H1 (cell line): Measurements from ENCODE around the gene ZHX3. TPM values are rescaled to one million over a fixed set of nuclear protein-coding genes. Genes with fewer than 3 reads are reported as not detected.

ENCODE experiments used
- CTCF ChIA-PET: fragments of 300-600 bp; sonication (Branson Sonifier 250); formaldehyde crosslinking; loops from one replicate; lab custom pipeline; 2021; ENCODE audit not compliant: partially characterized antibody; lab: Charles Lee
- POLR2A ChIA-PET: fragments of 300-600 bp; sonication (Branson Sonifier 250); formaldehyde crosslinking; loops from one replicate; lab custom pipeline; 2021; ENCODE audit warnings: inconsistent platforms; ENCODE audit not compliant: partially characterized antibody; lab: Charles Lee
- DNase-seq, 2 experiments: peaks; one replicate each; pipeline versions ENCODE4 v3.0.0 to v3.0.0-alpha.2; 2010 to 2022; ENCODE audit warnings: low spot score in 2 of 2, low read depth in 1 of 2, mixed read lengths in 1 of 2
- FAIRE-seq: peaks from 2 replicates; lab custom pipeline; 2011; peaks lifted over from hg19 to GRCh38; lab: Jason Lieb, UNC
- H2AFZ ChIP-seq: 2 replicates; pipeline ENCODE4 v1.8.1; 2012; ENCODE audit warnings: low read length, inconsistent platforms
- H2AK5ac ChIP-seq: 2 replicates; pipeline ENCODE4 v1.6.1; 2013; ENCODE audit warnings: low read depth, low read length
- H2BK120ac ChIP-seq: replicated peaks from 2 replicates; pipeline ENCODE3; 2013; ENCODE audit warnings: low read depth, low read length, inconsistent platforms
- H2BK12ac ChIP-seq: 2 replicates; pipeline ENCODE4 v1.6.1; 2013; ENCODE audit warnings: low read depth, low read length
- H2BK15ac ChIP-seq: 2 replicates; pipeline ENCODE4 v1.6.1; 2013; ENCODE audit warnings: low read length
- H2BK20ac ChIP-seq: 2 replicates; pipeline ENCODE4 v1.6.1; 2013; ENCODE audit warnings: low read length
- H2BK5ac ChIP-seq: 2 replicates; pipeline ENCODE4 v1.6.1; 2013; ENCODE audit warnings: low read depth, low read length
- H3K14ac ChIP-seq: 2 replicates; pipeline ENCODE4 v1.6.1; 2013; ENCODE audit warnings: inconsistent platforms; ENCODE audit not compliant: insufficient read length
- H3K18ac ChIP-seq: 2 replicates; pipeline ENCODE4 v1.6.1; 2013; ENCODE audit warnings: low read length; ENCODE audit errors: extremely low read depth
- H3K23ac ChIP-seq: 2 replicates; pipeline ENCODE4 v1.6.1; 2013; ENCODE audit warnings: inconsistent platforms; ENCODE audit not compliant: insufficient read length
- H3K23me2 ChIP-seq: 2 replicates; pipeline ENCODE4 v1.6.1; 2013; ENCODE audit warnings: low read depth, low read length
- H3K27ac ChIP-seq: 2 replicates; pipeline ENCODE4 v1.6.1; 2011; ENCODE audit warnings: low read depth, low read length, inconsistent platforms
- H3K27me3 ChIP-seq, 4 experiments: replicated peaks in 1 of 4; 1 replicate in 1 of 4; 2 replicates in 3 of 4; pipeline versions ENCODE4 v1.6.1 to v1.8.1; 2011 to 2013; ENCODE audit warnings: low read length in 3 of 4, mild to moderate bottlenecking in 3 of 4, inconsistent platforms in 2 of 4, mixed read lengths in 2 of 4, moderate library complexity in 1 of 4; ENCODE audit not compliant: control insufficient read depth in 3 of 4, insufficient read depth in 3 of 4; ENCODE audit errors: extremely low read depth in 1 of 4
- H3K36me3 ChIP-seq, 4 experiments: 2 replicates each; pipeline versions ENCODE4 v1.6.1 to v1.8.1; 2011 to 2013; ENCODE audit warnings: mild to moderate bottlenecking in 4 of 4, low read length in 3 of 4, moderate library complexity in 2 of 4, control low read depth in 1 of 4, inconsistent platforms in 1 of 4; ENCODE audit not compliant: insufficient read depth in 4 of 4, control insufficient read depth in 2 of 4
- H3K4ac ChIP-seq: replicated peaks from 2 replicates; pipeline ENCODE3; 2013; ENCODE audit warnings: low read length, low read depth, mixed read lengths, inconsistent platforms; ENCODE audit not compliant: insufficient read length
- H3K4me1 ChIP-seq, 4 experiments: replicated peaks in 1 of 4; 1 replicate in 1 of 4; 2 replicates in 3 of 4; pipeline versions ENCODE4 v1.6.1 to v1.8.1; 2011 to 2013; ENCODE audit warnings: low read length in 3 of 4, inconsistent platforms in 2 of 4, mixed read lengths in 1 of 4; ENCODE audit not compliant: insufficient read depth in 4 of 4, control insufficient read depth in 3 of 4
- H3K4me2 ChIP-seq, 2 experiments: 2 replicates each; pipeline versions ENCODE4 v1.6.1 to v1.8.1; 2011 to 2013; ENCODE audit warnings: low read depth in 2 of 2, low read length in 2 of 2, control low read depth in 1 of 2, inconsistent platforms in 1 of 2, mild to moderate bottlenecking in 1 of 2; ENCODE audit not compliant: insufficient read depth in 1 of 2
- H3K4me3 ChIP-seq, 4 experiments: fragments of 200-600, 300-600 bp in 1 of 4; sonication (generic), shearing (Covaris generic), sonication (Bioruptor Twin) in 1 of 4; 2 replicates each; pipeline versions ENCODE4 v1.5.1 to v1.8.1; 2011 to 2016; ENCODE audit warnings: low read length in 4 of 4, low read depth in 3 of 4, control low read depth in 2 of 4, inconsistent platforms in 2 of 4, mild to moderate bottlenecking in 2 of 4, mixed read lengths in 1 of 4, moderate library complexity in 1 of 4; ENCODE audit not compliant: insufficient read depth in 2 of 4; ENCODE audit errors: extremely low read depth in 1 of 4
- H3K56ac ChIP-seq: replicated peaks from 2 replicates; pipeline ENCODE3; 2013; ENCODE audit warnings: low read depth, mild to moderate bottlenecking, mixed read lengths, low read length, inconsistent platforms; ENCODE audit not compliant: insufficient read length
- H3K79me1 ChIP-seq: 2 replicates; pipeline ENCODE4 v1.6.1; 2013; ENCODE audit warnings: low read depth, low read length, control low read depth
- H3K79me2 ChIP-seq, 2 experiments: 2 replicates each; pipeline versions ENCODE4 v1.6.1 to v1.8.1; 2012 to 2013; ENCODE audit warnings: low read length in 2 of 2, mild to moderate bottlenecking in 2 of 2, inconsistent platforms in 1 of 2; ENCODE audit not compliant: insufficient read depth in 2 of 2, control insufficient read depth in 1 of 2
- H3K9ac ChIP-seq, 4 experiments: replicated peaks in 1 of 4; 1 replicate in 1 of 4; 2 replicates in 3 of 4; pipeline versions ENCODE4 v1.6.1 to v1.8.1; 2011 to 2013; ENCODE audit warnings: low read depth in 3 of 4, low read length in 3 of 4, control low read depth in 2 of 4, mild to moderate bottlenecking in 2 of 4, moderate library complexity in 2 of 4, inconsistent platforms in 1 of 4; ENCODE audit errors: extremely low read depth in 1 of 4
- H3K9me3 ChIP-seq, 2 experiments: 2 replicates each; pipeline versions ENCODE4 v1.6.1 to v1.8.1; 2012 to 2013; ENCODE audit warnings: mild to moderate bottlenecking in 2 of 2, moderate library complexity in 2 of 2, control low read depth in 1 of 2, inconsistent platforms in 1 of 2, low read depth in 1 of 2, low read length in 1 of 2, mixed read lengths in 1 of 2; ENCODE audit not compliant: insufficient read depth in 2 of 2
- H4K20me1 ChIP-seq, 2 experiments: replicated peaks in 1 of 2; 2 replicates each; pipeline versions ENCODE3 to v1.8.1; 2011 to 2013; ENCODE audit warnings: inconsistent platforms in 2 of 2, low read length in 2 of 2, mild to moderate bottlenecking in 1 of 2; ENCODE audit not compliant: insufficient read depth in 2 of 2, control insufficient read depth in 1 of 2
- H4K5ac ChIP-seq: 2 replicates; pipeline ENCODE4 v1.6.1; 2013; ENCODE audit warnings: low read length, low read depth, mixed read lengths, inconsistent platforms; ENCODE audit not compliant: insufficient read length
- H4K8ac ChIP-seq: 2 replicates; pipeline ENCODE4 v1.8.0; 2013; ENCODE audit warnings: mild to moderate bottlenecking, moderate library complexity, low read length, inconsistent platforms; ENCODE audit not compliant: insufficient read depth; ENCODE audit errors: extremely low read depth
- H4K91ac ChIP-seq: replicated peaks from 2 replicates; pipeline ENCODE3; 2013; ENCODE audit warnings: low read length, mixed read lengths, inconsistent platforms; ENCODE audit not compliant: insufficient read length
- FOSL1 ChIP-seq: IDR thresholded peaks from 2 replicates; pipeline ENCODE4 v1.6.1; 2011; ENCODE audit warnings: mild to moderate bottlenecking, low read depth, low read length, moderate library complexity; ENCODE audit not compliant: insufficient read depth
- TAF1 ChIP-seq: IDR thresholded peaks from 2 replicates; pipeline ENCODE4 v1.6.1; 2011; ENCODE audit warnings: mild to moderate bottlenecking, low read depth, low read length
- WGBS, 2 experiments: shearing (Covaris generic) in 1 of 2; methylation state at CpG; one replicate each; pipeline versions ENCODE4 v1.1.6 to v1.1.7; 2013 to 2015; ENCODE audit warnings: low lambda C conversion rate in 2 of 2, mixed read lengths in 2 of 2, inconsistent platforms in 1 of 2, low coverage in 1 of 2, missing lambda C conversion rate in 1 of 2; ENCODE audit not compliant: insufficient replicate concordance in 2 of 2, insufficient coverage in 1 of 2, insufficient read length in 1 of 2; ENCODE audit errors: extremely low coverage in 1 of 2, missing lambda C conversion rate in 1 of 2; 5-methylcytosine and 5-hydroxymethylcytosine counted together
- polyA plus RNA-seq, 7 experiments: library from polyadenylated mRNA; depleted of rRNA in 3 of 7; stranded (reverse) in 5 of 7; unstranded in 2 of 7; fragments of >200 nt in 5 of 7; fragments of 200-250 nt in 2 of 7; gene quantifications; 1 replicate in 5 of 7; 2 replicates in 1 of 7; 4 replicates in 1 of 7; pipeline versions ENCODE4 v1.2.1 to v1.2.3, GENCODE V29; 2011 to 2013; ENCODE audit warnings: missing spikeins in 2 of 7, mixed read lengths in 2 of 7
- total RNA-seq: library from RNA; stranded (reverse); fragmentation: NEBNext Ultra II Directional; extraction: Animal tissue kit (Norgen Biotek cat#: 25700); gene quantifications from 2 replicates; pipeline ENCODE4 v1.2.1, GENCODE V29; 2021

ZHX3 gene
- total and polyA plus RNA-seq, 2 of the 8 experiments (the other 6 are each of a cell fraction or from before 2014, with no cell fraction given): 1.00 to 7.8 TPM

GRCh38 chr20:41261790-41262717 lies 55.5 kb downstream of the ZHX3 start:
- Histone ChIP-seq H3K79me1 (no peaks in the 10 kb centered on the region), H2AFZ (no peak overlapping the region)
- DNase-seq: no peak
- TF ChIP-seq TAF1 (no peak), FOSL1 (no peak)
- TF ChIP-seq, all 59 proteins: peak for 0
- Histone ChIP-seq H2BK5ac (no peak overlapping the region), H3K9ac (peak overlapping the region in 1 of 4 experiments; percentile 32; a peak in 1 of 7 replicates), H4K91ac (no peak overlapping the region), H3K36me3 (no peaks in the 10 kb centered on the region), H2BK12ac (no peak overlapping the region), H3K14ac (no peak overlapping the region), H3K27ac (no peak overlapping the region), H3K4ac (peak overlapping the region; percentile 54), H3K23ac (no peak overlapping the region), H4K5ac (no peak overlapping the region), H3K4me2 (no peak overlapping the region), H2BK15ac (no peak overlapping the region), H3K56ac (no peak overlapping the region), H2AK5ac (no peak overlapping the region), H3K4me3 (no peak overlapping the region), H2BK120ac (no peak overlapping the region), H3K27me3 (no peaks in the 10 kb centered on the region), H4K8ac (no peak overlapping the region), H3K18ac (no peak overlapping the region; the same call in 1 of the 2 replicates), H2BK20ac (no peak overlapping the region), H4K20me1 (no peaks in the 10 kb centered on the region), H3K23me2 (0 out of 2 replicates have a peak, but pooled peaks cover 3% of the 10 kb centered on the region), H3K79me2 (no peaks in the 10 kb centered on the region), H3K4me1 (no peaks in the 10 kb centered on the region), H3K9me3 (no peaks in the 10 kb centered on the region)
- ChIA-PET POLR2A (no interaction called here), CTCF (interaction anchor here (1.2 to 2.2 kb wide), 2 partner anchors 12 to 49 kb away, joined by 3 to 10 read pairs; no protein-coding TSS in a partner anchor)
- 80% methylated on average over 2 of the region's 2 CpGs; no CpG with 5 or more reads in 1 of the 2 experiments for WGBS, 2 experiments
- FAIRE-seq: no peak
